ENCODE results near the gene TIAM2.

DNA sequence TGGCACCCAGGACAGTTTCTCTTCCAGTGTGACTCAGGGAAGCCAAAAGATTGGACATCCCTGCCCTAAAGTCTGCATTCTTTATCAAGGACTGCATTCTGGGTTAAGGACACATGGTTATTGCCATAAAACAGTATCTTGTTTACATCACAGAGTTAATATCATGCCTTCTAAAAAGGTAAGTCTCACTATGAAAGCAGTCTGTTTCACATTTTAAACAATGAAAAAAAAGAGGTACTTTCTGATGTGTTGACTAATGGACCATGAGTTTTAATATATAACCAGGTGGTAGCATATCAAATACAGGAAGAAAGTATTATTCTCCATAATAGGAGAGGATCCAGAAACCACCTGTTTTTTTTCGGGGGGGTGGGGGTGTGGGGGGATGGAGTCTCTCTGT, 93.7 kb downstream of the TIAM2 start:
- TF ChIP-seq, protein P1, sequence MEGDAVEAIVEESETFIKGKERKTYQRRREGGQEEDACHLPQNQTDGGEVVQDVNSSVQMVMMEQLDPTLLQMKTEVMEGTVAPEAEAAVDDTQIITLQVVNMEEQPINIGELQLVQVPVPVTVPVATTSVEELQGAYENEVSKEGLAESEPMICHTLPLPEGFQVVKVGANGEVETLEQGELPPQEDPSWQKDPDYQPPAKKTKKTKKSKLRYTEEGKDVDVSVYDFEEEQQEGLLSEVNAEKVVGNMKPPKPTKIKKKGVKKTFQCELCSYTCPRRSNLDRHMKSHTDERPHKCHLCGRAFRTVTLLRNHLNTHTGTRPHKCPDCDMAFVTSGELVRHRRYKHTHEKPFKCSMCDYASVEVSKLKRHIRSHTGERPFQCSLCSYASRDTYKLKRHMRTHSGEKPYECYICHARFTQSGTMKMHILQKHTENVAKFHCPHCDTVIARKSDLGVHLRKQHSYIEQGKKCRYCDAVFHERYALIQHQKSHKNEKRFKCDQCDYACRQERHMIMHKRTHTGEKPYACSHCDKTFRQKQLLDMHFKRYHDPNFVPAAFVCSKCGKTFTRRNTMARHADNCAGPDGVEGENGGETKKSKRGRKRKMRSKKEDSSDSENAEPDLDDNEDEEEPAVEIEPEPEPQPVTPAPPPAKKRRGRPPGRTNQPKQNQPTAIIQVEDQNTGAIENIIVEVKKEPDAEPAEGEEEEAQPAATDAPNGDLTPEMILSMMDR (IDR thresholded peaks at IDR 0.05), result no peak
- no peak for TF ChIP-seq EP300 (IDR thresholded peaks at IDR 0.05)

Data from tibial nerve (tissue), 4 donors.